GM21576 (cell line): Measurements from ENCODE around the gene HLA-DMB.

Experiments used
- ATAC-seq: cut with Tn5 transposase; IDR thresholded peaks from one replicate; pipeline ENCODE4 v1.9.1; 2021; ENCODE audit warnings: mild to moderate bottlenecking, moderate library complexity; ENCODE audit not compliant: unreplicated experiment

The HLA-DMB gene

GRCh38 chr6:32940656-32941213 is at the start of gene HLA-DMB:
Gene HLA-DMB, minus strand, starts transcription at chr6:32941028. Its CDS starts 221 bp downstream, at chr6:32940807.
- peak; percentile 46 for ATAC-seq

- no peak for ATAC-seq
Measured at GRCh38 chr6:32989368-32989767, 48.5 kb upstream of the HLA-DMB start.

- no peak for ATAC-seq
Measured at GRCh38 chr6:32984622-32985389, 44.0 kb upstream of the HLA-DMB start.

GRCh38 chr6:32983964-32984621 is 43.3 kb upstream of the HLA-DMB start:
- ATAC-seq: no peak

- no peak for ATAC-seq
Measured at GRCh38 chr6:32983493-32983848, 42.6 kb upstream of the HLA-DMB start.

DNA sequence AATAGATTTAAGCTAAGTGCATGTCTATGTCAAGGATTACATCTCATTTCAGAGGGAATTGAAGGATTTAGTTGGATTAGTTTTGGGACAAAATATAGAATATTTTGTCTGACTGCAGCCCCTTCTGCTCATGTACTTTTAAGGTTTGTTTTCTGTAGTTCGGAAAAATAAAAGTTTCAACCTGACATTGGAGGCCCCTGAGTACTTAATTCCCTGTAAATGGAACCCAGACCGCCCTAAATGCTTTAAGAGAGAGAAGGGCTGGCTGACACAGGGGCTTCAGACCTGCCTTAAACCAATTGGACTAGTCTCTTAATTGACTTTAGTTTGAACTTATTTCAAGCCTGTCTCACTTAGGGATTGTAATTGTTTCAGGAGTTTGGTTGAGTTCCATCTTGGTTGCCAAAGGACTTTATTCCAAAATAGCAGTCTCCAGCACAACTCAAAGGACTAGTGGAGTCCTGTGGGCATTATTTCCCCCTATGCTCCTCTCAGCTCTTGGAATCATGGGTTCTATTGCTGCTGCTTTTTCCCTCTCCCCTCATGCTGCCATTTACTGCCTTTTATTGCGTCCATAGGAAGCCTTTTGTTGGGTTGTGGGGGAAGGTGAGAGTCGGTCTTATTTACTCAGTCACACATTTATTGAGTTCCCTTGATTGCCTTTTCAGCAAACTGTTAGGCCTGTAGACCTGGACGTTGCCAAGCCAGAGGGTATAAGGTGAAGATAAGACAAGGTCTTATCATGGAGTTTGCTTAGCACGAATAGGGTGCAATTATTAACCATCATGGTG is 42.1 kb upstream of the HLA-DMB start:
- ATAC-seq: no peak

DNA sequence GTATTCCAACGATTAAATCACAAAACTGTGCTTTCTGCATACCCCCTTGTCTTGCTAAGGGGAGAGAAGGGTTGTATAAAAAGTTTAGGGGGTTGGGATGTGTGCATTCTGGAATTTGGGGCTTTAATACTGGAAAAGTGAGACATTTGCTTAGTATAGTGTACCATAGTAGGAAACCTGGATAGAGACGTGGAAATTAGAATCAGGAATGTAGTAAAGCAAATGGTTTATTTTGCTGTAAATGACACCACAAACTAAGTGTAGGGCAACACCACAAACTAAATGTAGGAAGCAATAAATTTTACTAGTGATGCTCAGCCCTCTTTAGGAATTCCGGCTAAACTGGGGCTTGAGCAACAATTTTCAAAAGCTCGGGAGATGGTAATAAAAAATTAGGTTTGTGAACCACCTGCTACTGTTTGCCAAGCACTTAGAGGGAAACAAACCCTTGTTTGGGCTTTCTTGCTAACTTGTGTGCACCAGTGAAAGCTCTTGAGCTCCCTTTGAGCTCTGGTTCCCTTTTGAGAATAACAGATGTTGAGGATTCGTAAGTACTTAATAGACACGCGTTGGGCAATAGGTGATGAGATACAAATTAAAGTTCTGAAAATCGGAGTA is 41.4 kb upstream of the HLA-DMB start:
- no peak for ATAC-seq

DNA sequence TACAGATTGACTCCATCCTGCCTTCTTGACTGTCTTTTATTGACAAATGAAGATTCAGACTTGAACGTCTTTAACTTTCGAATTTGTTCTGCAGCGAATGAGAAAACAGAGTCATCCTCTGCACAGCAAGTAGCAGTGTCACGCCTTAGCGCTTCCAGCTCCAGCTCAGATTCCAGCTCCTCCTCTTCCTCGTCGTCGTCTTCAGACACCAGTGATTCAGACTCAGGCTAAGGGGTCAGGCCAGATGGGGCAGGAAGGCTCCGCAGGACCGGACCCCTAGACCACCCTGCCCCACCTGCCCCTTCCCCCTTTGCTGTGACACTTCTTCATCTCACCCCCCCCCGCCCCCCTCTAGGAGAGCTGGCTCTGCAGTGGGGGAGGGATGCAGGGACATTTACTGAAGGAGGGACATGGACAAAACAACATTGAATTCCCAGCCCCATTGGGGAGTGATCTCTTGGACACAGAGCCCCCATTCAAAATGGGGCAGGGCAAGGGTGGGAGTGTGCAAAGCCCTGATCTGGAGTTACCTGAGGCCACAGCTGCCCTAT is 39.7 kb upstream of the HLA-DMB start:
- ATAC-seq: no peak

DNA sequence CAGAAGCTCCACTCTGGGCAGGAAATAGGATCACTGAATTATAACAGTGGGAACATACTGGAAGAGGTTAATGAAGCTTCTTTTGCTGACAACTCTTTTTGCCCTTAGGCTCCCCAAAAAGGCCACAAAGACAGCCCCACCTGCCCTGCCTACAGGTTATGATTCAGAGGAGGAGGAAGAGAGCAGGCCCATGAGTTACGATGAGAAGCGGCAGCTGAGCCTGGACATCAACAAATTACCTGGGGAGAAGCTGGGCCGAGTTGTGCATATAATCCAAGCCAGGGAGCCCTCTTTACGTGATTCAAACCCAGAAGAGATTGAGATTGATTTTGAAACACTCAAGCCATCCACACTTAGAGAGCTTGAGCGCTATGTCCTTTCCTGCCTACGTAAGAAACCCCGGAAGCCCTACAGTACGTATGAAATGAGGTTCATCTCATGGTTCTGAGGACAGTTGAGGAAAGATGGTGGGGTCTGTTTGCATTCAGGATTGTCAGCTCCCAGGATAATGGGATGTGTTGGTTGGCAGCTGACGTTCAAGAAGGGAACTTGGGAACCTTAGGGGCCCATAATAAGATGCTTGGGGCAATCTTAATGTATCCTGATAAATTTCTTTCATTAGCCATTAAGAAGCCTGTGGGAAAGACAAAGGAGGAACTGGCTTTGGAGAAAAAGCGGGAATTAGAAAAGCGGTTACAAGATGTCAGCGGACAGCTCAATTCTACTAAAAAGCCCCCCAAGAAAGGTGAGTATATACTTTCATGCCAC is 39.1 kb upstream of the HLA-DMB start:
- ATAC-seq: no peak

DNA sequence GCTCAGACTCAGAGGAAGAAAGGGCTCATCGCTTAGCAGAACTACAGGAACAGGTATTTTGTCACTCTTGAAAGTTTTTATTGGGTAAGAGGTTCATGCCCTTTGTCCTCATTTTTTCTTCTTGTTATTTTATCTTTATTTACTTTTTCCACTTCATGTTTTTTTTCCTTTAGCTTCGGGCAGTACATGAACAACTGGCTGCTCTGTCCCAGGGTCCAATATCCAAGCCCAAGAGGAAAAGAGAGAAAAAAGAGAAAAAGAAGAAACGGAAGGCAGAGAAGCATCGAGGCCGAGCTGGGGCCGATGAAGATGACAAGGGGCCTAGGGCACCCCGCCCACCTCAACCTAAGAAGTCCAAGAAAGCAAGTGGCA is 37.1 kb upstream of the HLA-DMB start:
- no peak for ATAC-seq

DNA sequence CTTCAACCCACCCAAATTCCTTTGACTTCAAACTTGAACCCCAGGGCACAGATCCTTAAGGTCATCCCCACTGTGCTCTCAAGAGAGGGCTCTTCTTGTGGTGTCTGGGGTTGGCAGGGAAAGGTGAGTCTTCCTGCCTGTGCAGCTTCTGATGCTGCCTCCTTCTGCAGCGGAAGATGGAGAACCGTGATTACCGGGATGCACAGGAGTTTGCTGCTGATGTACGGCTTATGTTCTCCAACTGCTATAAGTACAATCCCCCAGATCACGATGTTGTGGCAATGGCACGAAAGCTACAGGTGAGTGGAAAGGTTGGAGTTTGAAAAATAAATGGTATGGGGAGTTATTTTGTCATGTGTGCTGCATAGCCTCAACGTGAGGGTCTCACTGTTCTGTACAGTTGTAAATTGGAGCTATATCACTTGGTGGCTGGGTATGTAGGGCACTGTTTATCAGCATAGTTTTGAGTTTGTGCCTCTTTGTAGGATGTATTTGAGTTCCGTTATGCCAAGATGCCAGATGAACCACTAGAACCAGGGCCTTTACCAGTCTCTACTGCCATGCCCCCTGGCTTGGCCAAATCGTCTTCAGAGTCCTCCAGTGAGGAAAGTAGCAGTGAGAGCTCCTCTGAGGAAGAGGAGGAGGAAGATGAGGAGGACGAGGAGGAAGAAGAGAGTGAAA is 36.6 kb upstream of the HLA-DMB start:
- ATAC-seq: no peak

DNA sequence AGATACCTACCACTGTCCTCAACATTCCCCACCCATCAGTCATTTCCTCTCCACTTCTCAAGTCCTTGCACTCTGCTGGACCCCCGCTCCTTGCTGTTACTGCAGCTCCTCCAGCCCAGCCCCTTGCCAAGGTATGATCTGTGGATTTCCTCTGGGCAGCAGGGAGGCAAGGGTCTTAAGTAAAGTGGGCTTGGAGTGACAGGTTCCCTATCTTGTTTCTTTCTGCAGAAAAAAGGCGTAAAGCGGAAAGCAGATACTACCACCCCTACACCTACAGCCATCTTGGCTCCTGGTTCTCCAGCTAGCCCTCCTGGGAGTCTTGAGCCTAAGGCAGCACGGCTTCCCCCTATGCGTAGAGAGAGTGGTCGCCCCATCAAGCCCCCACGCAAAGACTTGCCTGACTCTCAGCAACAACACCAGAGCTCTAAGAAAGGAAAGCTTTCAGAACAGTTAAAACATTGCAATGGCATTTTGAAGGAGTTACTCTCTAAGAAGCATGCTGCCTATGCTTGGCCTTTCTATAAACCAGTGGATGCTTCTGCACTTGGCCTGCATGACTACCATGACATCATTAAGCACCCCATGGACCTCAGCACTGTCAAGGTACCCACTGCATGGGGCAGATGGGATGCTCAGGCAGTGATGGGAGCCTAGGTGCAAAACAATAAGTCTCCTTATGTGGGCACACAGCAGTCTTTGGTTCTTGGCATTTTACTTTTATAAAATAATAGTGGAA is 35.7 kb upstream of the HLA-DMB start:
- no peak for ATAC-seq

GRCh38 chr6:32975886-32976285 is 35.1 kb upstream of the HLA-DMB start:
- no peak for ATAC-seq

DNA sequence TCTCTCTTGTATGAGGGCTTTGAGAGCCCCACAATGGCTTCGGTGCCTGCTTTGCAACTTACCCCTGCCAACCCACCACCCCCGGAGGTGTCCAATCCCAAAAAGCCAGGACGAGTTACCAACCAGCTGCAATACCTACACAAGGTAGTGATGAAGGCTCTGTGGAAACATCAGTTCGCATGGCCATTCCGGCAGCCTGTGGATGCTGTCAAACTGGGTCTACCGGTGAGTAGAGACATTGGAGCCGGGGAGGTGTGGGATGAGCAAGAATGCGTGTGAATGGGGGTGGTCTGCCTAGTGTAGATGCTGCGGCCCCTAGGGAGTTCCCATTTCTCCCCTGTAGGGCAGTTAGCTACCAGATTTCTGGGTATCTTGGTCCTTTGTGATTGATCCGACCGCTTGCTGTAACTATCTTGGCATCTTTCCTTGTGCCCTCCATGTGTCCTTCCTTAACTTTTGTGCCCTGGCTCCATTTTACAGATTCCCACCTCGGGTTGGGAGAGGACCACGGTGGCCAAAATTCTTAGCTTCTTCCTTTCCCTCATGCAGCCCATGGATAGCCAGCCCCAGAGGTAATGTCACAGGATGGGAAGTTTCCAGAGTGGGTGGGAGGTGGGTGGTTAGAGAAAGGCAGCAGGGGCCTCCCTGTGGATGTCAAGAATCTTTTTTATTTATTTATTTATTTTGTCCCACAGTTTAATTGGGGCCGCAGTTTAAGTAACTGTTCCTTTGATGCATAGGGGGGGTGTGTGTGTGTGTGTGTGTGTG is 33.9 kb upstream of the HLA-DMB start:
- ATAC-seq: no peak

DNA sequence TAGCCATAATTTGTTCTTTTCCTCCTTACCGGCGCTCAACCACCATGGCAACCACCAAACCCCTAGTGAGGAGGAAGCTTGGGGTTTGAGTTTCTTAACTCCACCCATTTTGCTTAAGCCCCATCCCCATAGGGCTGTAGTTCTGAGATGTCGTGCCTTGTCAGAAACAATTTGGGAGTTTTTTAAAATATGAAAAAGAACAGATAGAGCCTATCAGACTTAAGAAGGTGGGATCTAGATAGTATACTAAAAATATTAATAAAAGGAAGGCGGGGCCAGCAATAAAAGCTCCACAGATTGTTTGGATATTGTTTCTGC is 33.1 kb upstream of the HLA-DMB start:
- ATAC-seq: no peak

DNA sequence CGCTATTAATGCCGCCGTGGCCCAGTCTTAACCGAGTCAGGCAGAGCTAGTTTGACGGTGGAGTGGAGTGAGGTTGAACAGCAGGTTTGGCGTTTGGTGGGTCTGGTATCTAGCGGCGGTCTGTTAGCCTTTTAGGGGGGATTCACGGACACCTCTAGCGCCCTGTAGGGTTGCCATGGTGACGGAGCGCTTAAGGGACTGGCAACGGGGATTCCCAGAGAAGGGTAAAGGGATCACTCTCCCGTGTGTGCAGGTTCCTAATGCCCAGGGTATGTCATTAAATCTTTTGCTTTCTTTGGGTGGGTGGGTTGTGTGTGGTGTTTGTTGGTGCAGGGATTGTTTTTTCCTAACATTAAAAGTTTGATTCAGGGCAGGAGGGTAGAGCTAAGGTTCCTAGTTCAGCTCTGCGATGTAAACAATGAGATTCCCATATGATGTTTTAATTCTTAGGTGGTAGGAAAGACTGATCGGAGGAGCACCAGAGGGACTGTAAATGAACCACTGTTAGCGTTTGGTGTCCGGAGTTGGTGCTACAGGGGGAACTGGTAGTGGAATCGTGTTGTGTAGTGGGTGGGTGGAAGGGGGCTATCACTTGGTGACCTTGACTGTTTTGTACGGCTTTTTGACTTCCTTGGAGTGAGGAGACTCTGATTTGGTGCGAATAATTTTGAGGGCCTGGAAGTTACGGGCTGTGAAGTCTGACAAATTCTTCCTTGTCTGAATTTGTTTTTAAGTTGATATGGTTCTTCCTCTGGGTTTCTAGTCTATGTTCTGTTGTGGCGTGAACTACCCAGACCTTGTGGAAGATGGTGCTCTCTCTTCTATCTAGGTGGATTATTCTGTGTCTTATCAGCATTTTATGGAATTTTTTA is 32.6 kb upstream of the HLA-DMB start:
- no peak for ATAC-seq
